Muscle of leg (tissue), 11 donors: ENCODE data around the gene SKI. TPM values are rescaled to one million over a fixed set of nuclear protein-coding genes. Genes with fewer than 3 reads are reported as not detected.

Source experiments
- DNase-seq: peaks from one replicate; pipeline ENCODE4 v3.0.0; 2013
- H3K27ac ChIP-seq: one replicate; pipeline ENCODE4 v1.5.1; 2013; ENCODE audit warnings: mild to moderate bottlenecking, low read length, control low read depth
- H3K27me3 ChIP-seq: one replicate; pipeline ENCODE4 v1.6.1; 2013; ENCODE audit warnings: low read length; ENCODE audit not compliant: control insufficient read depth, insufficient read depth
- H3K36me3 ChIP-seq: one replicate; pipeline ENCODE4 v1.6.1; 2013; ENCODE audit warnings: low read length; ENCODE audit not compliant: control insufficient read depth, insufficient read depth
- H3K4me1 ChIP-seq: one replicate; pipeline ENCODE4 v1.6.1; 2013; ENCODE audit warnings: low read length; ENCODE audit not compliant: control insufficient read depth, insufficient read depth
- H3K4me3 ChIP-seq: one replicate; pipeline ENCODE4 v1.5.1; 2013; ENCODE audit warnings: low read length, control low read depth
- H3K9me3 ChIP-seq: replicated peaks from 2 replicates; pipeline ENCODE4 v1.6.1; 2013; ENCODE audit warnings: low read depth, low read length; ENCODE audit not compliant: control insufficient read depth
- WGBS: methylation state at CpG from one replicate; pipeline ENCODE4 v1.1.5; 2013; ENCODE audit warnings: missing lambda C conversion rate; ENCODE audit not compliant: insufficient coverage; 5-methylcytosine and 5-hydroxymethylcytosine counted together
- polyA plus RNA-seq, 8 donors: library from polyadenylated mRNA; unstranded; fragments of 120-200 nt; gene quantifications; one replicate each; pipeline versions ENCODE4 v1.2.1 to v1.2.3, GENCODE V29; 2013; ENCODE audit warnings: inconsistent platforms in 1 of 8, low replicate concordance in 1 of 8; ENCODE audit not compliant: insufficient read length in 8 of 8, insufficient read depth in 1 of 8
- total RNA-seq: library from RNA; stranded (reverse); fragments of 120-200 nt; gene quantifications from one replicate; pipeline ENCODE4 v1.2.4, GENCODE V29; 2013

SKI gene
- total and polyA plus RNA-seq, 9 donors = 16.8 to 83.2 (median 65.5) TPM

GRCh38 chr1:2270260-2271100 lies 42.4 kb downstream of the SKI start:
- WGBS = 26% methylated on average over 24 of the region's 27 CpGs
- Histone ChIP-seq H3K36me3 (peaks cover 3% of the 10 kb centered on the region), H3K27ac (peak overlapping the region; percentile 62), H3K9me3 (no peaks in the 10 kb centered on the region), H3K4me1 (peaks cover 90% of the 10 kb centered on the region), H3K27me3 (no peaks in the 10 kb centered on the region), H3K4me3 (no peak overlapping the region)
- no peak for DNase-seq

GRCh38 chr1:2271211-2271721 lies 43.1 kb downstream of the SKI start:
- no peak overlapping the region for H3K4me3 ChIP-seq

GRCh38 chr1:2271841-2272655 lies 43.9 kb downstream of the SKI start:
- DNase-seq = no peak
- H3K27me3 ChIP-seq = no peaks in the 10 kb centered on the region
- H3K27ac ChIP-seq = peak overlapping the region; percentile 62
- peaks cover 93% of the 10 kb centered on the region for H3K4me1 ChIP-seq
- no peaks in the 10 kb centered on the region for H3K9me3 ChIP-seq
- no peak overlapping the region for H3K4me3 ChIP-seq
- 19% methylated on average over 7 of the region's 23 CpGs for WGBS
- peaks cover 3% of the 10 kb centered on the region for H3K36me3 ChIP-seq

More at GRCh38 chr1:2271211-2271721, 43.1 kb downstream of the SKI start:
- H3K27me3 ChIP-seq = no peaks in the 10 kb centered on the region
- DNase-seq = no peak
- 44% methylated on average over 12 of the region's 25 CpGs for WGBS
- H3K36me3 ChIP-seq = peaks cover 3% of the 10 kb centered on the region
- peaks cover 92% of the 10 kb centered on the region for H3K4me1 ChIP-seq
- no peaks in the 10 kb centered on the region for H3K9me3 ChIP-seq
- H3K27ac ChIP-seq = peak overlapping the region; percentile 62

GRCh38 chr1:2272686-2273400 lies 44.7 kb downstream of the SKI start:
- no peak for DNase-seq
- Histone ChIP-seq H3K4me1 (peaks cover 93% of the 10 kb centered on the region), H3K27ac (peak overlapping the region; percentile 47), H3K4me3 (no peak overlapping the region), H3K9me3 (no peaks in the 10 kb centered on the region), H3K27me3 (no peaks in the 10 kb centered on the region), H3K36me3 (peaks cover 7% of the 10 kb centered on the region)
- 49% methylated on average over 14 of the region's 28 CpGs for WGBS

- WGBS = 78% methylated on average over 26 of the region's 29 CpGs
Measured at GRCh38 chr1:2273401-2274090, 45.4 kb downstream of the SKI start.

GRCh38 chr1:2274231-2274928 lies 46.3 kb downstream of the SKI start:
- peaks cover 96% of the 10 kb centered on the region for H3K4me1 ChIP-seq
- H3K27me3 ChIP-seq = no peaks in the 10 kb centered on the region
- peaks cover 7% of the 10 kb centered on the region for H3K36me3 ChIP-seq
- DNase-seq = peak; percentile 65
- no peaks in the 10 kb centered on the region for H3K9me3 ChIP-seq
- H3K27ac ChIP-seq = peak overlapping the region; percentile 59
- H3K4me3 ChIP-seq = no peak overlapping the region
- 37% methylated on average over 12 of the region's 24 CpGs for WGBS

More at GRCh38 chr1:2273401-2274090, 45.4 kb downstream of the SKI start:
- Histone ChIP-seq H3K9me3 (no peaks in the 10 kb centered on the region), H3K4me1 (peaks cover 93% of the 10 kb centered on the region), H3K27ac (peak overlapping the region; percentile 47), H3K4me3 (no peak overlapping the region), H3K36me3 (peaks cover 7% of the 10 kb centered on the region), H3K27me3 (no peaks in the 10 kb centered on the region)
- no peak for DNase-seq

- Histone ChIP-seq H3K9me3 (no peaks in the 10 kb centered on the region), H3K4me1 (peaks cover 98% of the 10 kb centered on the region), H3K27ac (peak overlapping the region; percentile 59), H3K27me3 (no peaks in the 10 kb centered on the region), H3K36me3 (peaks cover 7% of the 10 kb centered on the region), H3K4me3 (no peak overlapping the region)
- 65% methylated on average over 9 of the region's 21 CpGs for WGBS
- DNase-seq = no peak
Measured at GRCh38 chr1:2274929-2275475, 46.9 kb downstream of the SKI start.

- Histone ChIP-seq H3K9me3 (no peaks in the 10 kb centered on the region), H3K27me3 (no peaks in the 10 kb centered on the region), H3K27ac (peak overlapping the region; percentile 66), H3K36me3 (peaks cover 7% of the 10 kb centered on the region), H3K4me3 (no peak overlapping the region), H3K4me1 (peaks cover 88% of the 10 kb centered on the region)
- WGBS = 25% methylated on average over 10 of the region's 14 CpGs
- DNase-seq = no peak
Measured at GRCh38 chr1:2275796-2276536, 47.8 kb downstream of the SKI start.
